GM21390 (cell line): ENCODE measurements around the gene CARMIL1.
"Not testable (repeated sequence)": the region's sequence is repeated elsewhere in the genome, so short reads cannot be mapped to it uniquely, and the experiment has no call there.

Source experiments
- ATAC-seq: cut with Tn5 transposase; IDR thresholded peaks from one replicate; pipeline ENCODE4 v1.9.1; 2021; ENCODE audit not compliant: unreplicated experiment

CARMIL1 gene

GRCh38 chr6:25548451-25548850 lies 269.3 kb downstream of the CARMIL1 start:
- ATAC-seq = no peak

DNA sequence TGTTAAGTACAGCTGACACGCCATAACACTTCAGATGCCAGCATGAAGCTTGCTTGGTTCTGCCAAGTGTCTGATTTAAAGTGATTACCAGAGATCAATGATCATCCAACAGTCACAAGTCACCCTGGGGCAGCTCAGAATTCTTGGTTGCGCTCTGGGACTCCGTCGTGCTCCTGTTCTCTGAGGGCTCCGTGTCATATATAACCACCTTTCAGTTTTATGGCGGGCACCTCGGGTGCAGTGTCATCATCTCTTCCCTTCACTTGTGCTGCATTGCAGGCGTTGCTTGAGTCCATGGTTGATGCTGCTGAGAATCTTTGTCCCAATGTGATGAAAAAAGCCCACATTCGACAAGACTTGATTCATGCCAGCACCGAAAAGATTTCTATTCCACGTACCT lies 271.5 kb downstream of the CARMIL1 start:
- no peak for ATAC-seq

DNA sequence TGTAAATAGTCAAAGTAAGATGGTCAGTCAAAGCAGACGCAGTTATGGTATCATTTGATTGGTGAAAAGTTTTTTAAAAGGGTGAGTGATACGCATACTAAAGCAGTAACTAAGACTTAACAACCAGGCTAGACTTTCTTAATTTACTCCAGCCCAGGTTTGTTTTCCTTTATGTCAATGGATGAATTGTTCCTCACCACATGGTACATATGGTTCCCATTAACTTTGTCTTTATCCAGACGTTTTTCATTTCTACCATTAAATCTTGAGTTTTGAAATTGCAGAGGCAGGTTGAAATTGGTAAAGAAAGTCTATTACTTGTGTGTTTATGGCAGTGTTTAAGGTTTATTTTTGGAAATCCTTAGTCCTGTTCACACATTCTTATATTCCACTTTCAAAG lies 274.3 kb downstream of the CARMIL1 start:
- no peak for ATAC-seq

DNA sequence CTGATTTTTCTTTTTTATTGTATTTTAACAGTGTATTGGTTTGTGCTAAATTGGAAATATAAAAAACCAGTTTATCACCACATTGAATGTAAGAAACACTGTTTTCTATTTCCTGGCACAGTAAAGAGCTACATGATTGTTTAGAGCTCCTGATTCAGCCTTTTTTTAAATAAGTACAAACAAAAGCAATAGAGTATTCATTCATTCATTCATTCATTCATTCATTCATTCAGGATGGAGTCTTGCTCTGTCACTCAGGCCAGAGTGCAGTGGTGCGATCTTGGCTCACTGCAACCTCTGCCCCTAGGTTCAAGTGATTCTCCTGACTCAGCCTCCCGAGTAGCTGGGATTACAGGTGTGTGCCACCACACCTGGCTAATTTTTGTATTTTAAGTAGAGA lies 276.0 kb downstream of the CARMIL1 start:
- ATAC-seq = no peak

DNA sequence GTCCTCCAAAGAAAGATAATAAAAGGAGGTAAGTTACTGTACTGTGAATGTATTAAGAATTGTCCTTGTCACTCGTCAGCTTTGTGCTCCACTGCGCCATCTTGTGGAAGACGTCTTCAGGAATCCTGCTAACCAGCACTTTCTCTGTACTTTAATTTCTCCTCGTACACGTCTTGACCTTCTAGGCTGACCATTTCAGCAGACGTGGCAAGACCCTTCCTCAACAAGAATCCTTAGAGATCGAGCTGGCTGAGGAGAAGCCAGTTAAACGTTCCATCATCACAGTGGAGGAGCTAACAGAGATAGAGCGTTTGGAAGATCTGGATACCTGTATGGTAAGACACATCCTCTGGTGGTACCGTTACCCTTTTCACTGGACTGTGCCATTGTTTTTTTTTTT lies 277.3 kb downstream of the CARMIL1 start:
- ATAC-seq = no peak

GRCh38 chr6:25558155-25558817 lies 279.1 kb downstream of the CARMIL1 start:
- no peak for ATAC-seq

GRCh38 chr6:25560865-25561264 lies 281.7 kb downstream of the CARMIL1 start:
- no peak for ATAC-seq

DNA sequence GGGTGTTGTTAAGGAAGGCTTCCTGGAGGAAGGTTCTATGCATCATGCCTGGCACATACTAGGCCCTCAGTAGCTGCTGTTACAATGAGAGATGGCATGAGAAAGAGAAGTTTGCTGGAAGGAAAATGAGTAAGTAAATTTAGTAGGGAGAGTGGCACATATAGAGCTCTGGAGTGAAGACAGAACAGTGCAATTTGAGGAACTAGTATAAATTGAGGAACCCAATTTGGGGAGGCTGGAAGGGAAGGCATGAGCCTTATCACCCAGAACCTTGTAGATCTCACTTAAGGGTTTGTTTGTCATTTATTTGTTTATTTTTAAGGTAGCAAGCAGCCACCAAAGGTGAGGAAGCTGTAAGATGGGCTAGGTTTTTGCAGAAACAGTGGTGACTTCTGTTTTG lies 285.8 kb downstream of the CARMIL1 start:
- ATAC-seq = no peak

DNA sequence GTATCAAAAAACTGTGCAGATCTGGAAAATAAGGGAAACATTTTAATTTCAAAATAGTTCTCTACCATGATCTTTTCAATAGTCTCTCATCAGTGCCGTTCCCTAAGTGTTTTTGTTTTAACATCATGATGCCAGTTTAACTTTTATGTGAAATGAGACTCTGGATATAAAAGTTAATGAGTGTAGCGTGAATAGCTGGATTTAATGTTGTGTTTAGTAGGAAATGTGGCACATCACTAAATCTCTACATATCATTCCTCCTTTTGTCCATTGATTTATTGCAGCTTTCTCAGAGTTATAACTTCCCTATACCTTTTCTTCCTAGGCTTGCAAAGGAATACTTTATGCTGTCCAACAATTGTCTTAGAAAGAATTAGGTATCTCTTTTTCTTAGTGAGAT lies 291.4 kb downstream of the CARMIL1 start:
- no peak for ATAC-seq

DNA sequence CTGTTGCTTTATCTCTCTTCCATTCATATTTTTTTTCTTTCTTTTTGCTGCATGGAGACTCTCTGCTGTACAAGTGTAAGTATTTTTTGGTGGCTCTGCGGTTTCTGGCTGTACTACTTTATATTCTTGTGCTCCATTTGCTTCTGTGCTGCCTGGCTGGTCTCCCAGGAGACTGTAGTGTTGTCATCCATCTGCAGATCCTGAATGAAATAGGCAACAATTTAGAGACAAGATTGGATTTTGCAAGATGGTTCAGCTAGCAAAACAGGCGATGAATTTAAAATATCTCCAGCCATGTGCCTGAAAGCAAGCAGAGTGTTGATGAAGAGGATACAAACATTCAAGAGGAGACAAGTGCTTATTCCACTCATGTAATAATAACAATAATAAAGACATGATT lies 297.7 kb downstream of the CARMIL1 start:
- ATAC-seq = no peak

GRCh38 chr6:25578538-25578937 lies 299.4 kb downstream of the CARMIL1 start:
- ATAC-seq = no peak

GRCh38 chr6:25579391-25579883 lies 300.3 kb downstream of the CARMIL1 start:
- no peak for ATAC-seq

- no peak for ATAC-seq
These were observed 300.8 kb downstream of the CARMIL1 start for GRCh38 chr6:25579902-25580495.

DNA sequence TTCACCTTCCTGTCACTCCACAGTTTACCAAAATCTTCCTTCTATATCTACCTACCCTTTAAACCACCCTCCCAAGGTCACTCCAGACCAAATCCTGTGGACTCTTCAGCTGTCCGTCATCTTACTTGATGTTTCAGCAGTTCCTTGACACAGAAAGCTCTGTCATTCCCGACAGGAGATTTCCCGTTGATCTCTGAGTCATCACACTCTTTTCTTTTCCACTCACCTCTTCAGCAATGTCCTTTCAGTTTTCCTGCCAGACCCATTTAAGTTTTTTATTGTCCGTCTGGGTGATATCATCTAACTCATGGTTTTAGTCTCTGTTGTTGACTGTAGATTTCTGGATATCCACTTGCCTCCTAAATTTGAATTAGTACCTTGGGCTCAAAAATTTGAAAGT lies 302.9 kb downstream of the CARMIL1 start:
- no peak for ATAC-seq

GRCh38 chr6:25583099-25583498 lies 303.9 kb downstream of the CARMIL1 start:
- ATAC-seq = no peak

- ATAC-seq = no peak
These were observed 304.7 kb downstream of the CARMIL1 start for GRCh38 chr6:25583906-25584305.

DNA sequence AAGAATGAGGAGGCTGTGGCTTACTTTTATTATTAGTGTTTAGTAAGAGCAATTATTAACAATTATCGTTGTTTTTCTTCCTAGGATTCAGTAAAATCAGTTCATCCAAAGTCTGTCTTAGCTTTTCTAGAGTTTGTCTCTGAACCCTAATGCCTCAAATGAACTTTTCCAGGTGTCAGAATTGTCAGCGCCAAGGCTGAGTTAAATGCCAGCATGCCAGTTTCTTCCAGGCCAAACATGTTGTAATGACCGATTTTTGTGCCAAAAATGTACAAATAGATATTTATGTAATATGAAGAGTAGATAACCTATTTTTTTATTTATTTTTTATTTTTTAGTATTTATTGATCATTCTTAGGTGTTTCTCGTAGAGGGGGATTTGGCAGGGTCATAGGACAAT lies 306.1 kb downstream of the CARMIL1 start:
- no peak for ATAC-seq

GRCh38 chr6:25586119-25586518 lies 306.9 kb downstream of the CARMIL1 start:
- not testable (repeated sequence) for ATAC-seq

- ATAC-seq = no peak
These were observed 307.8 kb downstream of the CARMIL1 start for GRCh38 chr6:25586927-25587326.

GRCh38 chr6:25590986-25591385 lies 311.8 kb downstream of the CARMIL1 start:
- no peak for ATAC-seq

GRCh38 chr6:25596928-25597818 lies 318.0 kb downstream of the CARMIL1 start:
- ATAC-seq = no peak
